ENCODE data around the gene C14orf180.

Gene C14orf180

GRCh38 chr14:104589338-104590195 is 10.0 kb downstream of the C14orf180 start:
- H3K27ac ChIP-seq, result no peak overlapping the region; the same call in 1 of the 2 replicates
- TF ChIP-seq CTCF (conservative IDR thresholded peaks at IDR 0.05) (no peak), ZFX (IDR thresholded peaks at IDR 0.05) (no peak)

- TF ChIP-seq CTCF (conservative IDR thresholded peaks at IDR 0.05), result no peak
- TF ChIP-seq ZFX (IDR thresholded peaks at IDR 0.05), result no peak
- no peak overlapping the region for H3K27ac ChIP-seq
Observed at GRCh38 chr14:104590240-104590965, 10.8 kb downstream of the C14orf180 start.

GRCh38 chr14:104591031-104591430 is 11.5 kb downstream of the C14orf180 start:
- no peak overlapping the region for H3K27ac ChIP-seq
- TF ChIP-seq CTCF (conservative IDR thresholded peaks at IDR 0.05), result no peak

- H3K27ac ChIP-seq, result no peak overlapping the region
- no peak for TF ChIP-seq ZFX (IDR thresholded peaks at IDR 0.05)
- TF ChIP-seq CTCF (conservative IDR thresholded peaks at IDR 0.05), result no peak
Observed at GRCh38 chr14:104591506-104592291, 12.1 kb downstream of the C14orf180 start.

GRCh38 chr14:104592292-104592672 is 12.7 kb downstream of the C14orf180 start:
- TF ChIP-seq CTCF (conservative IDR thresholded peaks at IDR 0.05), result no peak
- no peak for TF ChIP-seq ZFX (IDR thresholded peaks at IDR 0.05)
- no peak overlapping the region for H3K27ac ChIP-seq

- H3K27ac ChIP-seq, result no peak overlapping the region
- TF ChIP-seq CTCF (conservative IDR thresholded peaks at IDR 0.05) (no peak), ZFX (IDR thresholded peaks at IDR 0.05) (no peak)
Observed at GRCh38 chr14:104592785-104593184, 13.2 kb downstream of the C14orf180 start.
